Fibroblast of the conjunctiva (primary cell): ENCODE measurements around the gene LANCL1.
"Not testable (repeated sequence)": the region's sequence is repeated elsewhere in the genome, so short reads cannot be mapped to it uniquely, and the experiment has no call there.

Source experiments
- DNase-seq: peaks from one replicate; pipeline ENCODE4 v3.0.0-alpha.2; 2010; ENCODE audit warnings: low read depth

The LANCL1 gene

GRCh38 chr2:210459407-210459806 lies 17.2 kb downstream of the LANCL1 start:
- no peak for DNase-seq

DNA sequence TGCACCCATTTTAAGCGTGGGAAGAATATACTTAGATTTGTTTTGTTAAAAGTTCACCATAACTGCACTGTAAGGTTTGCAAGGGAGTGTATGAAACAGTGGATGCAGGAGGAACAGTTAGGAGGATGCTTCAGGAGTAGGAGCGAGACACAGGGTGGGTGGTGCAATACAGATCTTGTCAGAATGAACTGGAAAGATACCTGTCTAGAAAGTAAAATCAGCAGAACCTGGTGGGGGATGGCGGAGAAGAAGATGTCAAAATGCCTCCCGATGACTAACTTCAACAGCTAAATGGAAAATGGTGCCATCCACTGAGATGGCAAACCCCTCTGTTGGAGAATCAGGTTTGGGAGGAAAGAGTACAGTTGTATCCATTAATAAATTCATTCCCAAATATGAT lies 18.2 kb downstream of the LANCL1 start:
- no peak for DNase-seq

- DNase-seq: no peak
Measured at GRCh38 chr2:210456571-210456970, 20.0 kb downstream of the LANCL1 start.

- no peak for DNase-seq
Measured at GRCh38 chr2:210454336-210454735, 22.2 kb downstream of the LANCL1 start.

GRCh38 chr2:210452194-210452593 lies 24.4 kb downstream of the LANCL1 start:
- DNase-seq: no peak

DNA sequence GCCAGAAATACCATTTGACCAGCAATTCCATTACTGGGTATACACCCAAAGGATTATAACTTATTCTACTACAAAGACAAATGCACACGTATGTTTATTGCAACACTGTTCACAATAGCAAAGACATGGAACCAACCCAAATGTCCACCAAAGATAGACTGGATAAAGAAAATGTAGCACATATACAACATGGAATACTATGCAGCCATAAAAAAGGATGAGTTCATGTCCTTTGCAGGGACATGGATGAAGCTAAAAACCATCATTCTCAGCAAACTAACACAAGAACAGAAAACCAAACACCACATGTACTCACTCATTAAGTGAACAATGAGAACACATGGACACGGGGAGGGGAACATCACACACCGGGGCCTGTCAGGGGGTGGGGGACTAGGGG lies 25.6 kb downstream of the LANCL1 start:
- not testable (repeated sequence) for DNase-seq

GRCh38 chr2:210445732-210446131 lies 30.8 kb downstream of the LANCL1 start:
- no peak for DNase-seq

- no peak for DNase-seq
Measured at GRCh38 chr2:210445116-210445707, 31.3 kb downstream of the LANCL1 start.

GRCh38 chr2:210443527-210443926 lies 33.0 kb downstream of the LANCL1 start:
- DNase-seq: no peak

DNA sequence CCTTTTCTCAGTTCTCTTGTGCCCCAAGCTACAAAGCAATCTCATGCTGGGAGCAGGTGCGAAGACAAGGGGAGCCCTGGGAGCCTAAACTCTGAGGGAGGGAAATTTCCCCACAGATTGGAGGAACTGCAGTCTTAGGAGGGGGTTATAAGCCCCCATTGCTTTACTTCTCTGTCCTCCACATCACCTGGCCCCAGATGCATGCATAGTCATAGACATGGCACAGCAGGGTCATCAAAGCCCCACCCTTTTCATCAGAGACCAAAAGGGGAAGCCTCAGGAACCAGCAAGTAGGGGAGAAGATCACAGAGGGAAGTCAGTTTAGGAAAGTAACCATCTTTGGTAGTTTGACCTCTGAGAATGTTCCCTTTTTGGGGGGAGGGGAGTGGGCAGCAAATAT lies 33.7 kb downstream of the LANCL1 start:
- no peak for DNase-seq

DNA sequence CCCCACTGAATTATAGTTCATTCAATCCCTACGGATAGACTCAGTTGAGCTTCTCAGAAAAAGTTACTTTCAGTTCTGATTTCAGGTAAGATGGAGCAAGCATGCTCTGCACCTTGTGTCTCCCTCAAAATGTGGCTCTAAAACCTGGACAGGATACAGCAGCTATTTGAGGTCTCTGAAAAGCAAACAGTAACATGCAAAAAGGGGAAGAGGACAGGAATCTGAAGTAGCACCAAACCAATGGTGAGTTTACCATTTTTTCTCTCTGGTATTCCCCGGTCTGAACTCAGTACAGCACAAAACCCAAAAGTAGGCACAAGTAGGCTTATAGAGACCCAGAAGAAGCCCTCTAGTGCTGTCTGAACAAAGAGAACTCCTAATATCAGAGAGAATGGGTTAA lies 34.1 kb downstream of the LANCL1 start:
- no peak for DNase-seq

GRCh38 chr2:210440206-210440605 lies 36.4 kb downstream of the LANCL1 start:
- no peak for DNase-seq

DNA sequence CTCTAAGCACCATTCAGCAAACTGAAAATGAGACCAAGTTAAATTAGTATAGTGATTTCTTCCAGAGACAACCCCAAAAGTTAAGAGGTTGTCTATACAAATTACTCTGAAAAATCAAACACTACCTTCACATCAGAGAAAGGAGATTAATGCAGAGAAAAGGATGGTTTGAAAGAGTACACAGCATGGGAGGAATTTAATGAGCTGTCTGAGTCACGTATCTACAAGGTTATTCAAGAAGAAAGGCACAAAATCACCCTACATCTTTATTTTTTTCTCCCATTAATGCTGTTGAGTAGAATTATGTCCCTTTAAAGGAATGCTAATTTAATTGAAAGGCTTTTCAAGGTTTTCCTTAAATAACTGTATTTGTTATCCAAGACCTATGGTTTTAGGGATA lies 41.1 kb downstream of the LANCL1 start:
- no peak for DNase-seq

GRCh38 chr2:210432633-210433032 lies 43.9 kb downstream of the LANCL1 start:
- DNase-seq: no peak

DNA sequence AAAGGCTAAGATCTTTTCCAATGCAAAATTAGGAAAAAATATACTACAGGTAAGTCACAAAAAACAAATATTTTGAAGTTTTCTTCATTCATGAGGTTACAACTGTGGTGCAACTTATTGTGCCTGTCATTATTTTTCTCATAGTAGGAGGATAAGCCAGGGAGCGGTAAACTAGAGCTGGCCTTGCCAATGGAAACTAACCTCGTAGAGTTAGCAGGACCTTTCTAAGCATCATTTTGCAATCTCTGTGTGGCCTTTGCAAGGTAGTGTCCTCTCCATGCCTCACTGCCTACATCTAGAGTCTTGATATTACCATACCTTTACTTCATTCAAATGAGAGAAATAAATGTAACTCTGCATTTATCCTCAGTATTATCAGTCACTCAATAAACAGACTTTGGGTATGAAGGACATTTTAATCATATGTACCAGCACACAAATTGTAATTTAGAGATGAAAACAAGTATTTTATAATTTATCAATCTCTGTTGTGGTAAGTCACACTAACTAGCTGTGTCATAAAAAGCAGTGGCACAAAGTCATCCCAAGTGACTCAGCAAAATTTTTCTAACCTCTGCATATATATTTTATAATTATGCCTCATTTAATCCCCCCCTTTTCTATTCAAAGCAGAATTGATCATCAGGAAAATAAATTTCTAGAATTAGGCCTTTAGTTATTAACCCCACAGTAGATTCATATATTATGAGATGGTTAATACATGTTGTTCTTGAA lies 47.0 kb downstream of the LANCL1 start:
- no peak for DNase-seq

GRCh38 chr2:210428393-210429179 lies 48.0 kb downstream of the LANCL1 start:
- DNase-seq: peak; percentile 31

DNA sequence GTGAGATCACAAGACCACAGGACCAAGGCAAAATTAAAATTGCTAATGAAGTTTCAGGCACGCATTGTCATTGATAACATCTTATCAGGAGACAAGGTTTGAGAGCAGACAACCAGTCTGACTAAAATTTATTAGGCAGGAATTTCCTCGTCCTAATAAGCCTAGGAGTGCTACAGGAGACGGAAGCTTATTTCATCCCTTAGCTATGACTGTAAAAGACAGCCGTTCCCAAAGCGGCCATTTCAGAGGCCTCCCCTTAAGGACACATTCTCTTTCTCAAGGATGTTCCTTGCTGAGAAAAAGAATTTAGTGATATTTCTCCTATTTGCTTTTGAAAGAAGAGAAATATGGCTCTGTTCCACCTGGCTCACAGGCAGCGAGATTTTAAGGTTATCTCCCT lies 49.2 kb downstream of the LANCL1 start:
- DNase-seq: not testable (repeated sequence)

DNA sequence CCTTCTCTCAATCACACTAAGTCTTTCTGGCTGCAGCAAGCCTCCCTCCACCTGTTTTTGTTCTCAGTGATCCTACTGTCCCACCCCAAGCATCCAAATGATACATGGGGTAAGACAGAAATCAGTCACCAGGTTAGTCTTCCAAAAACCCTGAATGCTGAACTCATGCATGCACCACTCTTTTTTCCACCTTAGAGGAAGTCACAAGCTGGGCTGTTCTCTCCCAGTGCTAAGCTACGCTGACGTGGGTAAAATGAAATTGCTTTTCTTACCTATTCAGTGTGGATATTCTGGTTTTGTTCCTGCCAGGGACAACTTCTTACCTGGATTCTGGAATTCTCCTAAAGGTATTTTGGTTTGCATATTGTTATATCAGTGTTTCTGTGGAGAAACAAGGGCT lies 54.2 kb downstream of the LANCL1 start:
- DNase-seq: no peak

GRCh38 chr2:210421916-210422315 lies 54.6 kb downstream of the LANCL1 start:
- no peak for DNase-seq

- no peak for DNase-seq
Measured at GRCh38 chr2:210412660-210413059, 63.9 kb downstream of the LANCL1 start.

DNA sequence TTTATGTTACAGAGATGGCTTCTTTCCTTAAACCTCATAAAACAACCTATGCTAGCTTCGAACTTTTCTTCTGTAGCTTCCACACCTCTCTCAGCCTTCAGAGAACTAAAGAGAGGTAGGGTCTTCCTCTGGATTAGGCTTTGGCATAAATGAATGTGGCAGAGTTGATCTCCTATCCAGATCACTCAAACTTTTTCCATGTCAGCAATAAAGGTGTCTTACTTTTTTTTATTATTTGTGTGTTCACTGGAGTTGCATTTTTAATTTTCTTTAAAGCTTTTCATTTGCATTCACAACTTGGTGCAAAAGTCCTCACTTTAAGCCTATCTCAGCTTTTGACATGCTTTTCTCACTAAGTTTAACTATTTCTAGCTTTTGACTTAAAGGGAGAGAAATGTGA lies 66.0 kb downstream of the LANCL1 start:
- DNase-seq: no peak

GRCh38 chr2:210399440-210400041 lies 77.0 kb downstream of the LANCL1 start:
- DNase-seq: no peak

DNA sequence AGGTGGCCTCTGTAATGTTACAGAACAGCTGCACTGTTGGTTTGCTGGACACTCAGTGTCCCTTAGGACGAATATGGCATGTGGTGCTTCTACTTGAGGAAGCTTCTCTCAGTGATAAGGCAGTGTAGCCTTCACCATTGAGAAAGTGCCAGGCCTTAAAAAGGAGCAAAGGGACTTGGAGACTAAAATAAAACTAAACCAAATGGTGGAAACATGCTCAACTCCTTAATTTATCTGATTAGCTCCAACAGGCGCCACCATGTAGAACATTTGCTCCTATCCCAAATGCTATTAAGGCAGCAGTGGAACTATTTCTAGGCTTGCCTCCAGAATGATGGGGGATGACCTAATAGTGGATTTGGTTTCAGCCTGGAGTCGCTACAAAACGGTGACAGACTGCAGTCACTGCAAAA lies 84.1 kb downstream of the LANCL1 start:
- DNase-seq: no peak
